ENCODE results near the gene EVL.

- TF ChIP-seq, protein P1, sequence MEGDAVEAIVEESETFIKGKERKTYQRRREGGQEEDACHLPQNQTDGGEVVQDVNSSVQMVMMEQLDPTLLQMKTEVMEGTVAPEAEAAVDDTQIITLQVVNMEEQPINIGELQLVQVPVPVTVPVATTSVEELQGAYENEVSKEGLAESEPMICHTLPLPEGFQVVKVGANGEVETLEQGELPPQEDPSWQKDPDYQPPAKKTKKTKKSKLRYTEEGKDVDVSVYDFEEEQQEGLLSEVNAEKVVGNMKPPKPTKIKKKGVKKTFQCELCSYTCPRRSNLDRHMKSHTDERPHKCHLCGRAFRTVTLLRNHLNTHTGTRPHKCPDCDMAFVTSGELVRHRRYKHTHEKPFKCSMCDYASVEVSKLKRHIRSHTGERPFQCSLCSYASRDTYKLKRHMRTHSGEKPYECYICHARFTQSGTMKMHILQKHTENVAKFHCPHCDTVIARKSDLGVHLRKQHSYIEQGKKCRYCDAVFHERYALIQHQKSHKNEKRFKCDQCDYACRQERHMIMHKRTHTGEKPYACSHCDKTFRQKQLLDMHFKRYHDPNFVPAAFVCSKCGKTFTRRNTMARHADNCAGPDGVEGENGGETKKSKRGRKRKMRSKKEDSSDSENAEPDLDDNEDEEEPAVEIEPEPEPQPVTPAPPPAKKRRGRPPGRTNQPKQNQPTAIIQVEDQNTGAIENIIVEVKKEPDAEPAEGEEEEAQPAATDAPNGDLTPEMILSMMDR (IDR thresholded peaks at IDR 0.05; ENCODE audit: insufficient read depth, low read length): no peak
- TF ChIP-seq POLR2AphosphoS5 (IDR thresholded peaks at IDR 0.05; ENCODE audit: low read depth): no peak
- TF ChIP-seq SPI1 (IDR thresholded peaks at IDR 0.05; ENCODE audit: borderline replicate concordance, low read depth): no peak
Measured at GRCh38 chr14:100150932-100151587, 85.8 kb downstream of the EVL start.

Measured in HL-60 (cell line).